Right hindlimb (tissue), 1 donor: Measurements from ENCODE around the gene TRIM33.
A peak's percentile ranks its signal among the peaks of the same experiment; 100 is the strongest.

Experiments
- DNase-seq: peaks from one replicate; pipeline ENCODE4 v3.0.0-alpha.2; 2018

The TRIM33 gene

GRCh38 chr1:114511032-114511785 is at the start of gene TRIM33:
Gene TRIM33, minus strand, starts transcription at chr1:114511203. Its CDS starts 127 bp downstream, at chr1:114511076.
- DNase-seq: peak; percentile 95

GRCh38 chr1:114559356-114559755 is 48.4 kb upstream of the TRIM33 start:
- no peak for DNase-seq

- no peak for DNase-seq
These were observed 47.5 kb upstream of the TRIM33 start for GRCh38 chr1:114558544-114558943.

GRCh38 chr1:114554577-114554976 is 43.6 kb upstream of the TRIM33 start:
- DNase-seq: no peak

- DNase-seq: no peak
These were observed 41.2 kb upstream of the TRIM33 start for GRCh38 chr1:114552106-114552639.

GRCh38 chr1:114551400-114551799 is 40.4 kb upstream of the TRIM33 start:
- no peak for DNase-seq

GRCh38 chr1:114550336-114550735 is 39.3 kb upstream of the TRIM33 start:
- no peak for DNase-seq

- no peak for DNase-seq
These were observed 38.1 kb upstream of the TRIM33 start for GRCh38 chr1:114549137-114549536.

GRCh38 chr1:114547076-114547475 is 36.1 kb upstream of the TRIM33 start:
- DNase-seq: no peak

GRCh38 chr1:114545796-114546195 is 34.8 kb upstream of the TRIM33 start:
- no peak for DNase-seq

- DNase-seq: no peak
These were observed 34.3 kb upstream of the TRIM33 start for GRCh38 chr1:114545315-114545714.

GRCh38 chr1:114540821-114541220 is 29.8 kb upstream of the TRIM33 start:
- no peak for DNase-seq

- no peak for DNase-seq
These were observed 29.3 kb upstream of the TRIM33 start for GRCh38 chr1:114540272-114540671.

- DNase-seq: no peak
These were observed 25.0 kb upstream of the TRIM33 start for GRCh38 chr1:114536043-114536442.

- DNase-seq: no peak
These were observed 24.4 kb upstream of the TRIM33 start for GRCh38 chr1:114535401-114535800.

GRCh38 chr1:114531094-114531493 is 20.1 kb upstream of the TRIM33 start:
- DNase-seq: no peak

- no peak for DNase-seq
These were observed 19.2 kb upstream of the TRIM33 start for GRCh38 chr1:114530224-114530623.

- no peak for DNase-seq
These were observed 13.9 kb upstream of the TRIM33 start for GRCh38 chr1:114524944-114525343.

- no peak for DNase-seq
These were observed 11.2 kb upstream of the TRIM33 start for GRCh38 chr1:114522264-114522575.

- no peak for DNase-seq
These were observed 10.6 kb upstream of the TRIM33 start for GRCh38 chr1:114521396-114522263.

- DNase-seq: no peak
These were observed 6.3 kb upstream of the TRIM33 start for GRCh38 chr1:114517348-114517747.

GRCh38 chr1:114512595-114513280 is 1.7 kb upstream of the TRIM33 start:
- DNase-seq: no peak

GRCh38 chr1:114510274-114511031 is 550 bp downstream of the TRIM33 start:
- DNase-seq: peak; percentile 37
